Tongue (tissue), 3 donors: ENCODE data around the gene CCDC148. TPM values are rescaled to one million over a fixed set of nuclear protein-coding genes. Genes with fewer than 3 reads are reported as not detected.

Experiments
- DNase-seq: peaks from one replicate; pipeline ENCODE4 v3.0.0-alpha.2; 2015
- small RNA-seq: library from RNA; depleted of rRNA; stranded (forward); fragments of <200 nt; gene quantifications from one replicate; pipeline ENCODE3, GENCODE V24; 2014; ENCODE audit warnings: low replicate concordance
- total RNA-seq: library from RNA; depleted of rRNA; stranded (reverse); fragments of >200 nt; gene quantifications from one replicate; pipeline ENCODE4 v1.2.3, GENCODE V29; 2014

CCDC148 gene
- total RNA-seq, 1 donor from 2014 or later = 2.1 TPM

DNA sequence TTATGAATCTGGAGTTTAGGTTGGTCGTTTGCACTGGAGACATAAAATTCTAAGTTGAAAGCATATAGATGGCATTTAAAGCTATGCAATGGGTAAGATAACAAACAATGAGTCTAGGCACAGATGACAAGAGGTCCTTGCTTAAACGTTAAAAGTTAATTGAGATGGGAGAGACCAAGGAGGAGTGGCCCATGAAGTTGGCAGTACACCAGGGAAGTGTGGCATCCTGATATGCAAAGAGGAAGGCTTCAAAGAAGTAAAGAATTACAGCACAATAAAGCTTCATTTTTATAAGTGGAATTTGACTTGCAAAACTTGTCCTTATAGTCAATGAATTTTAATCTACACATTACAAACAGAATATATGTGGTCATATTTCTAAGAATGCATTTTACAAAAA, 331.7 kb downstream of the CCDC148 start:
- DNase-seq = no peak

Small RNAs within 50 kb of the gene (small RNA-seq; reads per million reads assigned to genes)
- not detected for gene RN7SL393P

Other genes with a start within 250 kb of the CCDC148 start
- gene PKP4, start 199 bp upstream of the CCDC148 start, total RNA-seq = 52.1 TPM